Loucy (cell line): ENCODE measurements around the gene ARHGDIB.

Experiments used
- H2AFZ ChIP-seq: fragments of 200-600 bp; sonication (generic); 2 replicates; pipeline ENCODE4 v1.6.0; 2016; ENCODE audit warnings: antibody characterized with exemption, mild to moderate bottlenecking, low read length, moderate library complexity
- H3F3A ChIP-seq: fragments of 200-600 bp; 2 replicates; pipeline ENCODE4 v1.6.0; 2016; ENCODE audit warnings: antibody characterized with exemption, low read depth, mild to moderate bottlenecking
- H3K27me3 ChIP-seq: fragments of 200-600 bp; sonication (generic); 2 replicates; pipeline ENCODE4 v1.6.1; 2014; ENCODE audit warnings: low read length, mild to moderate bottlenecking; ENCODE audit not compliant: insufficient read depth, poor library complexity, severe bottlenecking
- H3K36me3 ChIP-seq: fragments of 200-600 bp; sonication (generic); 2 replicates; pipeline ENCODE4 v1.6.1; 2016; ENCODE audit warnings: low read length; ENCODE audit not compliant: insufficient read depth
- H3K4me1 ChIP-seq: fragments of 200-600 bp; sonication (generic); 2 replicates; pipeline ENCODE4 v1.5.1; 2014; ENCODE audit warnings: low read length, mild to moderate bottlenecking; ENCODE audit not compliant: insufficient read depth, poor library complexity, severe bottlenecking
- H3K4me2 ChIP-seq: fragments of 200-600 bp; sonication (generic); 2 replicates; pipeline ENCODE4 v1.6.0; 2014; ENCODE audit warnings: antibody characterized with exemption, low read length, low read depth, mild to moderate bottlenecking; ENCODE audit not compliant: poor library complexity, severe bottlenecking
- H3K4me3 ChIP-seq: fragments of 200-600 bp; sonication (generic); 2 replicates; pipeline ENCODE4 v1.5.1; 2014; ENCODE audit warnings: low read length, mild to moderate bottlenecking, mixed read lengths; ENCODE audit not compliant: poor library complexity, severe bottlenecking
- H3K79me2 ChIP-seq: fragments of 200-600 bp; sonication (generic); 2 replicates; pipeline ENCODE4 v1.6.1; 2014; ENCODE audit warnings: low read length; ENCODE audit not compliant: insufficient read depth
- H3K9ac ChIP-seq: fragments of 200-600 bp; sonication (generic); 2 replicates; pipeline ENCODE4 v1.6.0; 2014; ENCODE audit warnings: mild to moderate bottlenecking, low read depth, low read length, moderate library complexity; ENCODE audit not compliant: poor library complexity, severe bottlenecking
- H3K9me2 ChIP-seq: fragments of 200-600 bp; sonication (generic); replicated peaks from 2 replicates; pipeline ENCODE4 v1.6.1; 2016; ENCODE audit warnings: low read depth, low read length, mixed read lengths
- H3K9me3 ChIP-seq: fragments of 200-600 bp; sonication (generic); 2 replicates; pipeline ENCODE4 v1.6.1; 2014; ENCODE audit warnings: mild to moderate bottlenecking, antibody characterized with exemption, low read length, low read depth; ENCODE audit not compliant: insufficient read depth
- H4K20me1 ChIP-seq: fragments of 200-600 bp; sonication (generic); 2 replicates; pipeline ENCODE4 v1.6.0; 2014; ENCODE audit warnings: antibody characterized with exemption, low read length, mild to moderate bottlenecking; ENCODE audit not compliant: insufficient read depth, poor library complexity, severe bottlenecking
- CTCF ChIP-seq: fragments of 200-600 bp; sonication (generic); conservative IDR thresholded peaks from 2 replicates; pipeline ENCODE4 v1.5.1; 2014; ENCODE audit warnings: mild to moderate bottlenecking, antibody characterized with exemption, low read length
- EZH2phosphoT487 ChIP-seq: fragments of 200-600 bp; IDR thresholded peaks from 2 replicates; pipeline ENCODE4 v1.6.1; 2018; ENCODE audit warnings: antibody characterized with exemption, mild to moderate bottlenecking, moderate library complexity, borderline replicate concordance

ARHGDIB gene

DNA sequence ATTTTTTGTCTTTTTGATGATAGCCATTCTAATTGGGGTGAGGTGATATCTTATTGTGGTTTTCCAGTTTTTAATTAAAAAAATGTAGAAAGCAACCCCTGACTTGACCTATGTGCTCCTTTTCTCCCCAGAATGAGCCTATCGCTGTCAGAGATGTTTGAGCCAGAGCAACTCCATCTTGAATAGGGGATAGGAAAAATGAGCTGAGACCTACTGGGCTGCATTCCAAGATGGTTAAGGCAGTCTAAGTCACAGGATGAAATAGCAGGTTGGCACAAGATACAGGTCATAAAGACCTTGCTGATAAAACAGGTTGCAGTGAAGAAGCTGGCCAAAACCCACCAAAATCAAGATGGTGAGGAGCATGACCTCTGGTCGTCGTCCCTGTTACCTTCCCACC lies 36.9 kb downstream of the ARHGDIB start:
- Histone ChIP-seq H3K9me2 (no peaks in the 10 kb centered on the region), H3K27me3 (no peaks in the 10 kb centered on the region), H3K4me2 (no peak overlapping the region), H3F3A (no peaks in the 10 kb centered on the region), H3K4me1 (peaks cover 20% of the 10 kb centered on the region), H4K20me1 (no peaks in the 10 kb centered on the region), H3K79me2 (no peaks in the 10 kb centered on the region), H3K9me3 (no peaks in the 10 kb centered on the region; the same call in 1 of the 2 replicates), H3K9ac (no peak overlapping the region), H3K36me3 (no peaks in the 10 kb centered on the region), H2AFZ (no peak overlapping the region), H3K4me3 (no peak overlapping the region)
- no peak for TF ChIP-seq EZH2phosphoT487
- TF ChIP-seq CTCF: no peak

- Histone ChIP-seq H3K4me3 (no peak overlapping the region), H2AFZ (no peak overlapping the region), H3F3A (no peaks in the 10 kb centered on the region), H3K27me3 (no peaks in the 10 kb centered on the region), H3K9me3 (no peaks in the 10 kb centered on the region; the same call in 1 of the 2 replicates), H3K36me3 (no peaks in the 10 kb centered on the region), H3K79me2 (no peaks in the 10 kb centered on the region), H3K9ac (no peak overlapping the region), H3K4me1 (peaks cover 21% of the 10 kb centered on the region), H3K4me2 (no peak overlapping the region), H3K9me2 (no peaks in the 10 kb centered on the region), H4K20me1 (no peaks in the 10 kb centered on the region)
- TF ChIP-seq CTCF (no peak), EZH2phosphoT487 (no peak)
Measured at GRCh38 chr12:14923944-14924343, 37.5 kb downstream of the ARHGDIB start.

GRCh38 chr12:14921218-14921617 lies 40.2 kb downstream of the ARHGDIB start:
- Histone ChIP-seq H3K4me2 (peak overlapping the region; percentile 57), H3K9me3 (no peaks in the 10 kb centered on the region; the same call in 1 of the 2 replicates), H3K4me1 (peaks cover 21% of the 10 kb centered on the region), H3K27me3 (no peaks in the 10 kb centered on the region), H3K36me3 (no peaks in the 10 kb centered on the region), H3K4me3 (peak overlapping the region; percentile 6), H3K9me2 (no peaks in the 10 kb centered on the region), H3K9ac (no peak overlapping the region), H3K79me2 (no peaks in the 10 kb centered on the region), H4K20me1 (no peaks in the 10 kb centered on the region), H2AFZ (peak overlapping the region; percentile 57; the same call in 1 of the 2 replicates), H3F3A (no peaks in the 10 kb centered on the region)
- TF ChIP-seq CTCF (no peak), EZH2phosphoT487 (no peak)
